Forelimb muscle (tissue), 1 donor: ENCODE results near the gene ELL. TPM values are rescaled to one million over a fixed set of nuclear protein-coding genes. Genes with fewer than 3 reads are reported as not detected.
A peak's percentile ranks its signal among the peaks of the same experiment; 100 is the strongest.

Source experiments
- DNase-seq: peaks from one replicate; pipeline ENCODE4 v3.0.0-alpha.2; 2013; ENCODE audit warnings: low read depth
- polyA plus RNA-seq: library from polyadenylated mRNA; unstranded; fragments of 120-200 nt; gene quantifications from one replicate; pipeline ENCODE4 v1.2.1, GENCODE V29; 2013; ENCODE audit not compliant: insufficient read length

The ELL gene
- polyA plus RNA-seq, 1 donor = 16.8 TPM

DNA sequence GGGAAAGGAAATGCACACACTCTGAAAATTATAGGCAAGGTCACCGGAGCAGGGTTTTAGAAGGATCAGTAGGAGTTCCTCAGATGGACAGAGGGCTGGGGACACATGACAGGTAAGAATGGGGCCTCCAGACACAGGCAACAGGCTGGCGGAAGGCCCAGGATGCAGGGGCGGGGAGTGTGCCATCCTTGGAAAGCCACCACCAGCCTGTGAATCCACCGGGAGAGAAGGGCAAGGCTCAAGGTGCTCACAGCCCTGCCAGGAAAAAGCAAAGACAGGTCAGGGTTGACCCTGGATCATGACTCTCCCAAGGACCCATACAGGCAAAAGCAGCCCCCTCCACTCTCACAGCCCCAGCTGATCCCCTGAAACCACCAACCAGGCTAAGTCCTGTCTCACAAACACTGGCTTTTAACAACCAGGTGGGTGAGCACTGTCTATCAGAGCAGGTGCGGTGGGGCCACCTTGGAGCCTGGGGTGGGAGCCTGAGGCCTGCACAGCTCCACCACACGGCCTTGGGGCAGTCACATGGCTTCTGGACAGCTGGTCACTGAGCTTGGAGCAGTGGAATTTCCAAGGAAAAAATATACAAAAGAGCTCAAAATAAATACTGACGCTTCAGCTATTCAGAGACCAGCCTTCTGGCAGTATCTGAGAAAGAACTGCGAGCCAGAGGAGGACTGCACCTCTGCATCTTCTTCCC is 48.7 kb downstream of the ELL start:
- no peak for DNase-seq

DNA sequence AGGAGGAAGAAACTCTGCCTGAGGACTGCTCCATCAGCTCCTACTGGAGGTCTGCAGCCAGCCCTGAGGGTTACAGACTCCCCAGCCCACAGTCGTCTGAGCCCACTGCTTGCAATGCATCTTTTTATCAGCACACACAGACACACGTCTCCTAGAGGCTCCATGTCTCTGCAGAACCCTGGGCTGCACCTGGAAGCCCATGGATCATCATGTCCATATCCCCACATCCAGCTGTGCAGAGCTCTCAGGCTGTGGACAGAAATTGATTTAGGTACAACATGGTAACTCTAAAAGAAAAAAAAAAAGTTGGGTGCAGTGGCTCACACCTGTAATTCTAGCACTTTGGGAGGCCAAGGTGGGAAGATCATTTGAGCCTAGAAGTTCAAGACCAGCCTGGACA is 51.1 kb downstream of the ELL start:
- DNase-seq = no peak

DNA sequence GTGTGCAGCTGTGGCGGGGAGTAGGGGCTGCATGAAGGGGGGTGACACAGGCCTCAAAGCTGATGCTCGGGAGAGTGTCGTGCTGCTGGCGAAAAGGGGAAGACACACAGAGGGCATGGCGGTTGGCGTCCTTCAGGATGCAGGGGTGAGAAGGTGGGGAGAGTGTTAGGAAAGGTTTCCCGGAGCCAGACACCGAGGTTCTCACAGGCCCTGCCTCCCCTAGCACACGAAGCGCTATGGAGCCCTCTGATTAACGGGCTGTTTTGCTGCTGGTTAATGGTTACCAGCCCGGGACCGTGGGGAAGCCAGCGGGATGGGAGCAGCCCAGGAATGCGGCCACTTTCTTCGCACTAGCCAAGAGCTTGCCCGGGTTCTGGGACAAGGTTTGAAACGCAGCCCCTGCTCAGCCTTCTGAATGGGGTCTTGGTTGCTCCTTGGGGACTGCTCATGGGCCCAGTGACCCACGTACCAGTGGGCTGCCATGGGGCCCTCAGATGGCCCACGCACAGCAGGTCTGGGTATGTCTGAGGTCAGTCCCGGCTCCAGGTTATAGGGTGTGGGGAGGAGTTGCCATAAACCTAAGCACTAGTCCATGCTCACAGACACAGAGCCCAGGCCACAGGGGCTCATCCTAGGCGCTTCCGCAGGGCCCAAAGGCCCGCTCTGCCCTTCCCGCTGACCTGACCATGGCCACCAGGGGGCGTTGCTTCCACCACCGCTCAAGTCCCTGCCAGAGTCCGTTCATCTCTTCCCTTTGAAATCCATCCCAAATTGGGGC is 52.6 kb downstream of the ELL start:
- no peak for DNase-seq

DNA sequence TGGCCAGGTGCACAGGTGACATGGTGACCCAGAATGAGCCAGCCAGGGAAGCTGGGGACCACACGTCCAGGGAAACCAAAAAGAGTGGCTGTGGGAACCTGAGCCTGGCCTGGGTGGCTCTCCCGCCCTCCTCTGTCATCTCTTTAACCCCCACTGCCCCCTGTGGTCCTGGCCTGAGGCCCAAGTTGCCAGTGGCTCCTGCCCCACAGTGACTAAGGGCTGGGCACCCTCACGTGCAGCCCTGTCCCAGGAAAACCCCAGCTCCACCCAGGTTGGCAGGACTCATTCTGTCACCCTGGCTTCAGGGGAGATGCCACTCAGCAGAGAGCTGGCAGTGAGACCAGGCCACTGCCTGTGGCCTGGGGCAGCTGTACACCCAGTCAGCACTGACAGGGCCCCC is 53.4 kb downstream of the ELL start:
- no peak for DNase-seq

DNA sequence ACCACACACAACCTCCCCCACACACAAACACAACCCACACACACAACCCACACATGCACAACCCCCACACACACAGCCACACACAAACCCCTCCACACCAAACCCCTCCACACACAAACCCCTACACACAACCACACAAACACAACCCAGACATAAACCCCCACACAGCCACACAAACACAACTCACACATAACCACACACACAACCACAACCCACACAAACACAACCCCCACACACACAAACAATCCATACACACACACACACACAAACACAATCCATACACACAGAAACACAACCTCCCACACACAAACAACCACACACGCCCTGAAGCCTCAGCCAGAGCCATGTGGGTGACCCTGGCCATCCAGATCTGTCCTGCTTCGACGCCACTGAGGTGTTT is 53.9 kb downstream of the ELL start:
- DNase-seq = no peak

DNA sequence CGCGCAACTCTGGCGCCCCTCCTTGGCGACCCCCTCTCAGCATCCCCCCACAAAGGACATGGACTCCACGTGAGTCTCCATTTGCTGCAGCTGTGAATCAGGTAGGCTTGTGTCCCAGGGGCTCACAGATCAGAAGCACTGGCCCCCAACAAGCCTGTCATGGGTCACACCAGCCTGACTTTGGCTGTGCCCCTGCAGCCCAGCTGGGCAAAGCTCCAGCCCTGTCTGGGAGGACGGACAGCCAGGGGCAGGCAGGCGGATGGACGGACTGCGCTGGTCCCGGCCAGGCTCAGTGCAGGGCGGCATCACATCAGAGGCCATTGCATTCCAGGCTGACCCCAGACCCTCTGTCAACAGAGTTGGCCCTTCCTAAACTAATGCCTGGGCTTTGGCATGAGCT is 55.5 kb downstream of the ELL start:
- DNase-seq = no peak

DNA sequence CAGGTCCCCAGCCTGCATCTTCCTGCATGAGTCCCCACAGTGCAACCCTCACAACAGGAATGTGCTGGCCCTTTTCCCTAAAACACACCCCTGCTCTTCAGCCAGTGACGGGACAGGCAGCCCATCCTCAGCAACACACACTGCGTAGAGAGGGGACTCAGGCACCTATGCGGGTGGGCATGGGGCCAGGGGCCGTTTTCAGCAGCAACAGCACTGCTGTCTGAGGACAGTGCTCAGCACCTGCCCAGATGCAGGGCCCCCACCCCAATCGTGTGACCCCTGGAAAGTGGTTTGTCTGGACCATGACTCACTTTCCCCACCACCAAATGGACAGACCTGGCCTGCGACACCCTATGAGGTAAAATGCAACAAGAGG is 55.9 kb downstream of the ELL start:
- DNase-seq = no peak

DNA sequence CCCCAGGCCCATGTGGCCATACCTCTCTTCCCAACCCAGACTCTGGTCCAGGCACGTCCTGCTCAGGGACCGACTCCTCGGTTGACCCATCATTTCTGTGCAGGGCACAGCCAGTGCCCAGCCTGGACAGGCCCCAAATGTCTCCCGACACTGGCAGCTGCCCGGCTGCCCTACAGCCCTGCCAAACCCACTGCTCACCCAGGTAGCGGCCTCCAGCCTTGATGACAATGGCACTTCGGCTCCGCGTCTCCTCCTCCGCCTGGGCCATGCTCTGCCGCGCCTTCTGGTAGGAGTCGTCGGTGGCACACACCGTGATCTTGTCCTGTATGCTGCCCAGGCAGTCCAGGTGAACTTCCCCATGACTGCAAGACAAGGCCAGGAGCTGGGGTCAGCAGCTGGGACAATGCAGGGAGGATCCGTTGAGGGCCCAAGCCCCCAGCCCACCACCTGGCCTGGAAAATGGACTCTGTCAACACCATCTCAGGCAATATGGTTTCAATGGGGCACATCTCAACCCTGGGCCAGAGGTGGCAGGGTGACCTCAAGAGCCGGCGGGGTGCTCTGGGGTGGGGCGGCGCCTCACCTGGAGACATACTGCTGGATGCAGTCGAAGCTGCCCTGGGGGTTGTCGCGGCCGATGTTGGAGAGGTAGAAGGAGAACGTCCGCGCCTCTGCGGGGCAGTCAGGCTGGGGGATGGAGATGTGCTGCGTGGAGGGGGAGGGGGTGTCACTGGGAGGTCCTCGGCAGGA is 56.5 kb downstream of the ELL start:
- no peak for DNase-seq

DNA sequence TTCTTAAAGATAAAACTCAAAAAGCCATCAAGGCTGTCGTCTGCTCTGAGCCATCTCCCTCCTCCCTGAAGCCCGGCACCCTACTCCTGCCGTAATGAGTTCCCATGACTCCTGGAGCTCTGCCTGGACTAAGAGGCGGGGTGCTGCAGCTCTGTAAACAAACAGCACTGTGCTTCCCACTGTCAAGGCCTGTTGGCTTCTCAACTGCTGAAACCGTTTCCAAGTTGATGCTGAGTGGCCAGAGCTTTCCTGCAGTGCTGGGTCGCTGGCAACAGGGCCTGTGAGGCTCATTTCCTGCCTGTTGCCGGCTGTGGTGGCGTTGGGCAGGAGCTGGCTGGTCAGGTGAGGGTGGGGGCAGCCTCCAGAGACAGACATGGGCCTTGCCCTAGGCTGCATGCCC is 57.2 kb downstream of the ELL start:
- peak; percentile 72 for DNase-seq

DNA sequence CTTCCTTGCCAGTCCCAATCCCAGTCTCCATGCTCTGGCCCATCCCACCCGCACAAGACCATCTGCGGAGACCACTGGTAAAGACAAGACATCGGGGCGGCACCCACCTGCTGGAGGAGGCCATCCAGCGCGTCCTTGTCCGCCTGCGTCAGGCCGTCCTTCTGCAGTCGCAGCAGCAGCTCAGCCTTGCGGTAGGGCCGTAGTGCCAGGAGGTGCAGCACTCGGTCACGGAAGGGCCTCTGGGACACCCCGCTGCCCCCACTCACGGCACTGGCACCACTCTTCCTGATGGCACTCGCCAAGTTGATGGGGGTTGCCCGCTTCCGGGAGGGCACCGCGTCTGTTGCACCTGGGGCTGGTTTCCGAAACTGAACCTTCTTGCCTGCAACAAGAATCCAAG is 60.4 kb downstream of the ELL start:
- DNase-seq = no peak

DNA sequence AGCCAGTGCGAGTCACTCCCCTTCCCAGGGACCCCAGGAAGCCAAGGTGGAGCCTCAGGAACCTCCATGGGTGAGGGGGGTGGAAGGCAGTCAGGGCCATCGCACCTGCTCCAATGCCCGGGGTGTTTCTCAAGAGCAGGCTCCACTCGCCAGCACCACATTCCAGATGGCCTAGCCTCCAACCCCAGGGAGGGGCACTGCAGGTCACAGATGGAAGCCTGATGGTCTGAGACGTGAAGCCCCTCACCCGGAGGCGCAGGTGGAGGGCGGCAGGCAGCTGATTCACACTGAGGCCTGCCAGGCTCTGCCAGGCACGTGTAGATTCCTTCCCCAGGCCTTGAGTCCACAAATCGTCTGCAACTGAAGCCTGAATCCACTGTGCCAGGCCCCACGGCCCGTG is 61.0 kb downstream of the ELL start:
- no peak for DNase-seq

DNA sequence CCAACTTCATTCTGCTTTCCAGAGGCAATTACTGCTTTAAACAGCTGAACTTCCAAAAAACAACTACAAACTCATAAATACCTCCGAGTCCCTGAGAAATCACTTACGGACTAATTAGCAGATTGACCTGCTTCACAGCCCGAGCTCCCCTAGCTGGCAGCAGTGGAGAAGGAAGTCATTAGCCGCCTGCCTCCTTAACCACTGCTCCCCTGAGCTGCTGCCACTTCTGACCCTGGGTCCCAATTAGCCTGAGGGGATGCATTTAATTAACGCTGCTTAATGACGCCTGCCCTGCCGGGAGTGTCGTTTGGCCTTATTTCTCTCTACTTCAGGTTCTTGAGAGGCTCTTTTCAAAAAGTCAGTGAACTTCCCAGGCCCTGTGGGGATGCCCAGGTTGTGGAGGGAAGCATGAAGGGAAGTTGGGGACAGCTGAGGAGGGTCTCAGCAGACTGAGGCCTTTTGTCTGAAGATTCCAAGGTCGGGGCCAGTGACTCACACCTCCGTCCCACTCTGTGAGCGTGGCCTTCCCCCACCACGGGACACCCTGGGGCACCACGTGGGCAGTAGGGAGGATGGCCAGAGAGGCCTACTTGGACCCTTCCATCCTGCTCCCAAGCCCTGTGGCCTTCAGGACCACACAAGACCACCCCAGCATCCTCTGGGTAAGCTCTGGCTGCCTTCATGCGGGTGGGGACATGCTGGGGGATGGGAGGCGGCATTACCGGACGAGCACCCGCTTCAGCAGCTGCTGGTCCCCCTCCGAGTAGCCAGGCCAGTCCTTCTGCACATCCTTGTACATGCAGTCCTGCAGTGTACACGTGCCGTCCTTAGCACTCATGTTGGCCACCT is 64.2 kb downstream of the ELL start:
- DNase-seq = no peak

DNA sequence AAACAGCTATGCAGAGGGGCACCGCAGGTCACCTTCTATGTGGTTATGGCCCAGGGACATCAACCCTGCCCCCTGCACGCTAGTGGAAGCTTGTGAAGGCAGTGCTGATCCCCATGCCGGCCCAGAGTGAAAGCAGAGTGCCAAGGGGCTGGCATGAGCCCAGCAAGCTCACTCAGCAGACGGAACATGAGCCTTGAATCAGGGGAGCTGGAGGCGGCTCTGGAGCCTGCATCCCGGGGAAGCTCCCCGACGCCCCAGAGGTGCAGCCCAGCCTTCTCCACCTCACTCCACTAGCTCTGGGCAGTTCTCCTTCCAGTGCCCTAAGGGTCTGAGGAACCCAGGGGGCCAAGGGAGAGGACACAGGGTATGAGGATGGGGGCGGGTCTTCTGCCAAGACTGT is 64.9 kb downstream of the ELL start:
- DNase-seq = no peak

DNA sequence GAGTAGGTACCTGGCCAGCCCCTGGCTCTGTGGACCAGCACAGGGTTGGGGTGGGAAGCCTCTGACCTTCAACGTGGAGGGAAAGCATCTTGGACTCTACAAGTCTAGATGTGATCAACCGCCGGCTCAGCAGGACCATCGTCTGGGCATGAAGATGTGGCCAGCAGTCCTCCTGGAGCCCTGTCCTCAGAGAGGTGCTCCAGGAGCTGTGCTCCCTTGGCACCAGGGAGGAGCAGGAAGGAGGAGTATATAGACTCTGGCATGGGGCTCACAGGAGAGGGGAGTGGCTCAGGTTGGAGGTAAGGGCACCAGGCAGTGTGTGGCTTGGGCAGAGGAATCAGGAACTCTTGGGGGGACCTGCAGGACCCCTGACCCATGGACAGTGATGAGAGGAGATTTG is 65.6 kb downstream of the ELL start:
- DNase-seq = no peak

DNA sequence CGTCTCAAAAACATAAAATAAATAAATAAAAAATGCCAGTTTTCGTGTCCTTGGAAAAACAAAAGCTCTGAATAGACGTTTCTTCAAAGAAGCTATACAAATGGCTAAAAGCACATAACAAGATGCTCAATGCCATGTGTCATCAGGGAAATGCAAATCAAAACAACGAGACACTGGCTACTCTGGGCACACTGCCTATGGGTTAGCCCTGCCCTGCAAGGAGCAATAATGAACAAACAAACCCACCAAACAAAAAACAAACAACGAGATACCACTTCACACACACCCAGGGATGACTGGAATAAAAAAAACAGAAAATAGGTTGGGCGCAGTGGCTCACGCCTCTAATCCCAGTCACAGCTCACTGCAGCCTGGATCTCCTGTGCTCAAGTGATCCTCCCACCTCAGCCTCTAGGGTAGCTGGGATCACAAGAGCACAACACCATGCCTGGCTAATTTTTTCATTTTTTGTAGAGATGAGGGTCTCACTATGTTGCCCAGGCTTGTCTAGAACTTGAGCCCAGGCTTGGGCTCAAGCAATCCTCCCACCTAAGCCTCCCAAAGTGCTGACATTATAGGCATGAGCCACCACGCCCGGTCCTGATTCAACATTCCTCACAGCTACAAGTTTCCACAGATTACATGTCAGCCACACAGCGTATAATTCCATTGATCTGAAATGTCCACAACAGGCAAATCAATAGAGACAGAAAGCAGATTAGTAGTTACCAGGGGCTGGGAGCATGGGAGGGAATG is 68.4 kb downstream of the ELL start:
- DNase-seq = no peak

DNA sequence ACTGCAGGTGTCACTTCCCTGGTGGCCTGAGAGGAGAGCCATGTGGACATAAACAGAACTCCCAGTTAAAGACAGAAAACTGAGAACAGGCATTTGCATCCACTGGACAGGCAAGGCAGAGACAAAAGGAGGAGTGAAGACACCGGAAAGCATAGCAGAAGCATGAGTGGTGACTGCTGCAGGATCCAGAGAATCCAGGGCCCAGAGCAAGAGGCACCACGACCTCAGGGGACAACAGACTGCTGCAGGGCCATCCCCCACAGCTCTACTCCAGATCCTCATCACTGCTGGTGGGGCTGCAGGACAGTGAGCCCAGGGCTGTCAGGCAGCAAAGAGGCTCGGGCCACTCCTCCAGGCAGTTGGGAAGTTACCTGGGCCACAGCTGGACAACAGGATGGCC is 69.5 kb downstream of the ELL start:
- no peak for DNase-seq

DNA sequence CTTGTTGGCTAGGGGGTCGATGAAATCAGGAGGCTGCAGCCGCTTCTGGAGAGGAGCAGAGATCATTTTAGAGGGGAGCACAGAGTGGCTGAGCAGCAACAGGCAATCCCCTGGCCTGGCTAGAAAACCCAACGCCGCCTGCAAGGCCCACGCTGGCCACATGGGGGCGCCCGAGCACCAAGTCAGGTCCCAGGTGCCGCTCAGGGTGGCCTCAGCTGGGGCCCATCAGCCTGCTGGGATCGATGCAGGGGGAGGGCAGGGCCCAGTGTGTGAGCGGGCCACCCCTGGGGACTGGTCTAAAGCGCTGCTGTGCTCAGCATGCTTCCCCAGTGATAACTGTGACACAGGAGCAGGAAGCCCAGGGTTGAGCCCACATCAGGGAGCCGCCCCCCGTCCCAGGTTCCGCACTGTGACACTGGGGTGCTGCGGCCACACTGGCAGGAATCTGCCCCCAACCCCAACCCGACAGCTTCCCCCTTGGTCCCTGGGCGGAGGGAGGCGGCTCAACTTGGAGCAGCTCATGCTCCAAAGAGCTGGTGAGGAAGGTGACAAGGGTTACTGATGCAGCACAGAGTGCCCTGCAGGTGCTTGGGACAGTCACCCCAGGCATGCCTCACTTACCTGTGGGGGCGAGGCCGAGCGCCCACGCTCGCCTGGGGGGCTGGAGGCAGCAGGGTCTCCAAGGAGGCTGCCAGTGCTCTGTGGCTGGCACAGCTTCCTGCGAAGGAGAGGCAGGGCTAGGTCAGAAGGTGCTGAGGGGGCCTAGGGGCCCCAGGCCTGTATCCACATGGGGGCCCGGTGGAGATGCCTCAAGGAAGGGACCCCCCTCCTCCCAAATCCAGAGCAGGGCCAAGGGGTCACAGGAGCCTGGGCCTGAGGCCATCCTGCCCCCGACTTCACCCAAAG is 70.7 kb downstream of the ELL start:
- no peak for DNase-seq

DNA sequence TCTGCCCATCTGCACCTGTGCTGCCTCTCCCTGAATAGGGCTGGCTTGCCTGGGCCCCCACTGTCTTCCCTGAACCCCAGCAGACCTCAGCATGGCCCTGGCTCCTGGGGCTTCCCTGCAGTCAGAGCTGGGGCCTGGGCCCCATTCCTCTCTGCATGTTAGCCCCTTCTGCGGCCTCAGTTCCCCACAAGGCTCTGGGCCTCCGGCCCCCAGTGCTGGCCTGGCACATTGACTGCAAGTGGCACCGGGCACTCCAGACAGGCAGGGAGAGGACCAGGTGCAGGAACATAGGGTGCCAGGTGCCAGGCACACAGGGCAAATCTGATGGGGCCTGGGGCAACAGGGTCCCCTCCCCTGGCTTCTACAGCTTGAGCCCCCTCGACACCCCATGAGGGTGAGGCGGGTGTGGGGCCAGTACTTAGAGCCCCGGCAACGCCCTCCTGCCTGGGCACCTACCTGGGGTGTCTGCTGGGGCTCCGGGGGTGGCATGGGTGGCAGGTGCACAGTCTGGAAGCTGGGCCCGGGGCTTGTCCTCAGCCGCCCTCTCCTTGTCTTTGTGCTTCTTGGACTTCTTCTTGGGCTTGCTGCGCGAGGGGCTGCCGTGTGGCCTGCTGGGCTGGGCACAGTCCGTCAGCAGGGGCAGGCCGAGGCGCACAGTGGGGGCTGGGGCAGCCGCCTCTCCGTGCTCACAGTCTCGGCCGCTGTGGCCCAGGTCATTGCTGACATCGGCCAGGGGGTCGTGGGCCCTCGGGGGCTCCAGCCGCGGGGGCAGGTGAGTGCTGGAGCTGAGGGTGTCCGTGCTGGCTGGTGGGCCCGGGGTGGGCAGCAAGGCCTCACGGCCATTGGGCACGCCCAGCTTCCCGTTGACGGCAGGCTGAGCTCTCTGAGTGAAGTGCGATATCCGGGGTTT is 71.6 kb downstream of the ELL start:
- no peak for DNase-seq

DNA sequence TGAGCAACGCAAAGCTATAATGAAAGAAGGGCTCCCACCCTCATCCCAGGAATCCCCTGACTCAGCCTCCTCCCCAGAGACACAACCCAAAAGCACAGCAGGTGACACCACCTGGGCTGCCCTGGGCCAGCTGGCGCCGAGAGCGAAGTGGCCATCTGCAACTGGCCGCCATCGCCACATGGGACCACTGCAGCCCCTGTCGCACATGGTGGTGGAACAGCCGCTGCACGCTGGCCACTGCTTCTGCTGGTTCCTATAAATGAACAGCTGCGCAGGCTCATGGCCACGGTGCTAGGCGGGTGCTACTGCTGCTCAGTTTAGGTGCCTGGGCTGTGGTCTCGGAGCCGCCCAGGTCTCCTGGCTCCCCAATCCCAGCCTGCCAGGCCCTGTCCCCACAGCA is 72.3 kb downstream of the ELL start:
- no peak for DNase-seq
